ENCODE data around the gene TRIM52. TPM values are rescaled to one million over a fixed set of nuclear protein-coding genes. Genes with fewer than 3 reads are reported as not detected.

TRIM52 gene
- total RNA-seq, 1 experiment from 2014 or later: 18.7 TPM

DNA sequence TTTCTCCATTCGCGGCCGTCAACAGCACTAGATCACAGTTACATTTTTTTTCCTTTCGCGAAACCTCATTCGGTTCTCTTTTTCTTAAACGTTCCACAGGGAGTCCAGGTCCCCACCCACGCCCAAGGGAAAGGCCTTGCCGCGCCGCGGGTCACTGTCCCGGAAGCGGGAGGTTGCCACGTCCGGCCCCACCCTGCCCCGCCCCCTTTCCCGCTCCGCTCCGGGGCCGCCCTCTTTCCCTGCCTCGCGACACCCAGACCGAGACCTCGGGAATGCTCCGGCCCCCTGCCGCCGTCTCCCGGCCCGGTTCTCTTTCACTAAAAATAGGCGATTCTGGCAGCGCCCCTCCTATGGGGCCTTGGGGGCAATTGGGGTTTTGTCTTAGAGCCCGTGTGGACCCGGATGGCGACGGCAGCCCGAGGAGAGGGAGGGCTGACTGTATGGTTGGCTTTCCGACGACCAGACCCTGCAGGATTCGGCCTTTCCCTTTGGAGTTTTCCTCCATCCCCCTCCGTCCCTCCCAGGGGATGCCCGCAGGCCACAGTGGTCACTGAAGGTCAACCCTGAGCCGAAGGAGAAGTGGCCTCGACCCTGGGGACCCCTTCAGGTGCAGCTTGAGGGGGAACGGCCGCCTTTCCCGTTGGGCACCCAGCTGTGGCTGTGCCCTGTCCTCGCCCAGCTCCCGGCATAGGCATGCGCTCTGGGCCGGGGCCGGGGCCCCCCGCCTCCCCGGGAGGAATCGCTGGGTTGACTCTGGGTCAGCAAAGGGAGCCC, 14.5 kb downstream of the TRIM52 start:
- H3K79me2 ChIP-seq (ENCODE audit: low read length): peaks cover 84% of the 10 kb centered on the region
- DNase-seq: peak; percentile 93
- H3K4me3 ChIP-seq (ENCODE audit: low read length): peak overlapping the region; percentile 88
- peak overlapping the region; percentile 94 for H3K27ac ChIP-seq (ENCODE audit: low read length)
- peaks cover 18% of the 10 kb centered on the region for H4K20me1 ChIP-seq (ENCODE audit: insufficient read depth, low read depth, low read length)
- peak overlapping the region; percentile 93 for H3K9ac ChIP-seq (ENCODE audit: low read length)
- peaks cover 20% of the 10 kb centered on the region for H3K36me3 ChIP-seq (ENCODE audit: insufficient read depth, low read length)
- H2AFZ ChIP-seq (ENCODE audit: low read length): peak overlapping the region; percentile 78; the same call in 1 of the 2 replicates
- H3K4me2 ChIP-seq (ENCODE audit: low read depth, low read length, poor library complexity, severe bottlenecking): peak overlapping the region; percentile 85
- peaks cover 67% of the 10 kb centered on the region for H3K4me1 ChIP-seq (ENCODE audit: low read length)
- no peaks in the 10 kb centered on the region for H3K9me2 ChIP-seq (replicated peaks; ENCODE audit: insufficient read depth, low read length)
- H3K9me3 ChIP-seq (ENCODE audit: low read length): no peaks in the 10 kb centered on the region
- no peaks in the 10 kb centered on the region for H3K27me3 ChIP-seq (ENCODE audit: low read length)

DNA sequence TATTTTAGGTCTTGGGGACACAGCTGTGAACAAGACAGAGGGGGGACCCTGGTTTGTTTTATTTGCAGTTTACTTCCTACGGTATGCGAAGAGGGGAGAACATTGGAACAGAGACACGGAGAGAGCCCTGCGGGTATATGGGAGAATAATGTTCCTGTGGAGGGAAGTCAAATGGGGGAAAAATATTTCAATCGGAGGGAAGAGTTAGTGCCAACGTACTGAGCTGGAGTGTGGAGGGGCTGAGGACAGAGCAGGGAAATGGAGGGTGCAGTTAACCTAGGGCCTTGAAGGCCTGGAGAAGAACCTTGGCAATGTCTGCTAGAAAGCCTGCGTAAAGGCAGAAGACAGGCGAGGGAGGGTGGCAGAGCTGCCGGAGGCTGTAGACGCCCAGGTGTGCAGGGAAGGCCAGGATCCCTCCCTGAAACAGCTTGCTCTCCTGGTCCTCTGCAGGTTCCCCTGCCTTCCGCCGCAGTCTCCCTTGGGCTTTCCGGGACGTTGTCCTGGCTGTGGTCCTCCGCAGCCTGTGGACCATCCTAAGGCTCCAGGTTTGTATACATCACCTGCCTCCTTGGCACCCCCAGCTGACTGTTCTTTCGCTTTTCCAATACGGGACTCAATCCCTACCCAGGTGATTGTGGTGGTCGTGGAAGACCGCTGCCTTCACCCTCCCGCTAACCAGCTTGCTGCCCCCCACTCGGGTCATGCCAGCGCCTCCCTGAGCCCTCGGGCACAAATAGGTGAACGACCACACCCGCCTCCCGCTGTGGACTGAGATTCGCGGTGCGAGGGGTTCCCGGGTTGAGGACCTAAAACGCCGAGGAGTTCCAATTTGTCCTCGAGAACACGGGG, 15.3 kb downstream of the TRIM52 start:
- peak overlapping the region; percentile 88 for H3K4me3 ChIP-seq (ENCODE audit: low read length)
- H3K36me3 ChIP-seq (ENCODE audit: insufficient read depth, low read length): peaks cover 25% of the 10 kb centered on the region
- DNase-seq: peak; percentile 54
- peaks cover 66% of the 10 kb centered on the region for H3K4me1 ChIP-seq (ENCODE audit: low read length)
- H3K27ac ChIP-seq (ENCODE audit: low read length): peak overlapping the region; percentile 94
- H2AFZ ChIP-seq (ENCODE audit: low read length): peak overlapping the region; percentile 36; the same call in 1 of the 2 replicates
- no peaks in the 10 kb centered on the region for H3K27me3 ChIP-seq (ENCODE audit: low read length)
- no peaks in the 10 kb centered on the region for H3K9me3 ChIP-seq (ENCODE audit: low read length)
- H3K79me2 ChIP-seq (ENCODE audit: low read length): peaks cover 82% of the 10 kb centered on the region
- H3K4me2 ChIP-seq (ENCODE audit: low read depth, low read length, poor library complexity, severe bottlenecking): peak overlapping the region; percentile 85
- peak overlapping the region; percentile 93 for H3K9ac ChIP-seq (ENCODE audit: low read length)
- H3K9me2 ChIP-seq (replicated peaks; ENCODE audit: insufficient read depth, low read length): no peaks in the 10 kb centered on the region
- H4K20me1 ChIP-seq (ENCODE audit: insufficient read depth, low read depth, low read length): peaks cover 26% of the 10 kb centered on the region

DNA sequence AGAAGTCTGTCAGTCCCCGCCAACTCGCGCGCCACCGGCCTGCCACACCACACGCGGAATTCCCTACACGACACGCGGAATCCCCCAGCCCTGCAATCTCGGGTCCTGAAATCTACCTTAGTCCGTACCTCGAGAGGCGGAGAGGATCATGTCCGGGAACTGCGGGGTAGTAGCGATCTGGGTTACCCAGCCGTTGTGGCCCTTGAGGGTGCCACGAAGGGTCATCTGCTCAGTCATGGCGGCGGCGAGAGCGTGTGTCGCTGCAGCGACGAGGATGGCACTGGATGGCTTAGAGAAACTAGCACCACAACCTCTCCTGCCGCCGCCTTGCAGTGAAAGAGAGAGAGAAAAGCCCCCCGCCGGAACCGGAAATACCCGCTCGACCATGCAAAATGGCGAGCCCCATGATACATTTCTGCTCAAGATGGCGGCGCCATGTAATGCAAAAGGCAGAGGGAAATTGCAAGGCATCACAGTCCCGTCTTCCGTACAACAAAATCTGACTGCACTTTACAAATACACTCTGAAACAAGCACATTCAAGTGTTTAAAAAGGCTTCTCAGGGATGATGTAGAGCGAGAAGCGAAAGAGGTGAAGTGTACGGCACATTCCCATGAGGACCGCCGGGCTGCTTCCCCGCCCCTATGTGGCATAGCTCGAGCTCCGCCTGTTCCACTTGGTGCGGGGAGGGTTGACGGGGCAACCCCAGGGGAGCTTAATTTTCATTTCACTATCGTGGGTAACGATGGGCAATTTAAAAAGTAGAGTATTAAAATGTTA, 17.2 kb downstream of the TRIM52 start, which contains the start of gene RACK1:
TSS of gene RACK1 (minus strand) at position 343 of the 780 bp plus-strand sequence. CDS start at position 237, 106 bp downstream.
- H3K27me3 ChIP-seq (ENCODE audit: low read length): no peaks in the 10 kb centered on the region
- H2AFZ ChIP-seq (ENCODE audit: low read length): no peak within 1 kb of the TSS
- H3K27ac ChIP-seq (ENCODE audit: low read length): peak within 1 kb of the TSS; percentile 94
- H3K36me3 ChIP-seq (ENCODE audit: insufficient read depth, low read length): peaks cover 35% of the 10 kb centered on the region
- H3K4me3 ChIP-seq (ENCODE audit: low read length): peak within 1 kb of the TSS; percentile 88
- DNase-seq: peak; percentile 96
- H3K9ac ChIP-seq (ENCODE audit: low read length): peak within 1 kb of the TSS; percentile 93
- H3K79me2 ChIP-seq (ENCODE audit: low read length): peaks cover 63% of the 10 kb centered on the region
- peak within 1 kb of the TSS; percentile 85 for H3K4me2 ChIP-seq (ENCODE audit: low read depth, low read length, poor library complexity, severe bottlenecking)
- peaks cover 34% of the 10 kb centered on the region for H4K20me1 ChIP-seq (ENCODE audit: insufficient read depth, low read depth, low read length)
- no peaks in the 10 kb centered on the region for H3K9me3 ChIP-seq (ENCODE audit: low read length)
- no peaks in the 10 kb centered on the region for H3K9me2 ChIP-seq (replicated peaks; ENCODE audit: insufficient read depth, low read length)
- H3K4me1 ChIP-seq (ENCODE audit: low read length): peaks cover 55% of the 10 kb centered on the region

DNA sequence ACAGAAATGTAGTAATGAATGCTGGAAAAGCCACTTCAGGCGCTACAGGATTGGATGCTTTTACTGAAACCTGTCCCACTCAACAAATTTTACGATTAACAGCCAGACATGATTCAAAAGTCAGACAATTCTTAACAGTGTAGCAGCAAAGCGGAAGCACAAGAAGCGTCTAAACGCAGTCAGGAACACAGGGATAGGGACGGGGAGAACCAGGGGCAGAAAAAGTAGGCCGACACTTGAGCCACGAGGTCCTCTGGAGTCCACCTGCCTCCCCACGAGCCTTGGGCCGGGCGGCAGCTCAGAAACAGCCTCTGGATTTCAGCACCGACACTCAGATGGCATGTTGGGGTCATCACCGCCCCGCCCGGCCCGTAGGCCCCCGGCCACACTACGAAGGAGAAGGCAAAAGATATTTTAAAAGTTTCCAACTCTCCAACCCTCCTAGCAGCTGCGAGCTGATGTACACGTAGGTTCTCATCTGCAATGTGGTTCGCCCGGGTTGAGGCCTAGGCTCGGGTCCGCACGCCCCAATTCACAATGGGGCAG, 17.9 kb downstream of the TRIM52 start:
- peaks cover 41% of the 10 kb centered on the region for H3K36me3 ChIP-seq (ENCODE audit: insufficient read depth, low read length)
- peaks cover 39% of the 10 kb centered on the region for H4K20me1 ChIP-seq (ENCODE audit: insufficient read depth, low read depth, low read length)
- peak overlapping the region; percentile 88 for H3K4me3 ChIP-seq (ENCODE audit: low read length)
- H3K4me1 ChIP-seq (ENCODE audit: low read length): peaks cover 48% of the 10 kb centered on the region
- peak overlapping the region; percentile 93 for H3K9ac ChIP-seq (ENCODE audit: low read length)
- H3K27ac ChIP-seq (ENCODE audit: low read length): peak overlapping the region; percentile 94
- peak; percentile 59 for DNase-seq
- H3K4me2 ChIP-seq (ENCODE audit: low read depth, low read length, poor library complexity, severe bottlenecking): peak overlapping the region; percentile 85
- H3K79me2 ChIP-seq (ENCODE audit: low read length): peaks cover 57% of the 10 kb centered on the region
- H3K9me2 ChIP-seq (replicated peaks; ENCODE audit: insufficient read depth, low read length): no peaks in the 10 kb centered on the region
- no peaks in the 10 kb centered on the region for H3K27me3 ChIP-seq (ENCODE audit: low read length)
- H3K9me3 ChIP-seq (ENCODE audit: low read length): no peaks in the 10 kb centered on the region
- H2AFZ ChIP-seq (ENCODE audit: low read length): no peak overlapping the region

DNA sequence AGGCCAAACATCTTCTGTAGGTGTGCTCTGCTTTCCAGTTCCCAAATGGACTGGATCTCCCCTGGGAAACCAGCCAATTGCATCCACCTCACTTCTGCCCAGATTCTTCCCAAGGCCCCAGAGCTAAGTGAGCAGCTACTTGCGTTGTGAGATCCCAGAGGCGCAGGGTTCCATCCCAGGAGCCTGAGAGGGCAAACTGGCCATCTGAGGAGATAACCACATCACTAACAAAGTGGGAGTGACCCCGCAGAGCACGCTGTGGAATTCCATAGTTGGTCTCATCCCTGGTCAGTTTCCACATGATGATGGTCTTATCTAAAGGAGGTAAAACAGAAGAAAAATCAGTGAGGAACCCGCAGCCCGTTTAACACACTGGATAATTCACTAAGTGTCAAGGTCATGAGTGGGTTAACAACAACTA, 18.9 kb downstream of the TRIM52 start:
- H3K27me3 ChIP-seq (ENCODE audit: low read length): no peaks in the 10 kb centered on the region
- peak overlapping the region; percentile 93 for H3K9ac ChIP-seq (ENCODE audit: low read length)
- H3K9me3 ChIP-seq (ENCODE audit: low read length): no peaks in the 10 kb centered on the region
- DNase-seq: no peak
- no peak overlapping the region for H2AFZ ChIP-seq (ENCODE audit: low read length)
- H3K4me3 ChIP-seq (ENCODE audit: low read length): peak overlapping the region; percentile 88
- H3K9me2 ChIP-seq (replicated peaks; ENCODE audit: insufficient read depth, low read length): no peaks in the 10 kb centered on the region
- peaks cover 39% of the 10 kb centered on the region for H3K4me1 ChIP-seq (ENCODE audit: low read length)
- H3K79me2 ChIP-seq (ENCODE audit: low read length): peaks cover 47% of the 10 kb centered on the region
- H3K36me3 ChIP-seq (ENCODE audit: insufficient read depth, low read length): peaks cover 50% of the 10 kb centered on the region
- H3K4me2 ChIP-seq (ENCODE audit: low read depth, low read length, poor library complexity, severe bottlenecking): peak overlapping the region; percentile 85
- H3K27ac ChIP-seq (ENCODE audit: low read length): peak overlapping the region; percentile 94
- H4K20me1 ChIP-seq (ENCODE audit: insufficient read depth, low read depth, low read length): peaks cover 47% of the 10 kb centered on the region

DNA sequence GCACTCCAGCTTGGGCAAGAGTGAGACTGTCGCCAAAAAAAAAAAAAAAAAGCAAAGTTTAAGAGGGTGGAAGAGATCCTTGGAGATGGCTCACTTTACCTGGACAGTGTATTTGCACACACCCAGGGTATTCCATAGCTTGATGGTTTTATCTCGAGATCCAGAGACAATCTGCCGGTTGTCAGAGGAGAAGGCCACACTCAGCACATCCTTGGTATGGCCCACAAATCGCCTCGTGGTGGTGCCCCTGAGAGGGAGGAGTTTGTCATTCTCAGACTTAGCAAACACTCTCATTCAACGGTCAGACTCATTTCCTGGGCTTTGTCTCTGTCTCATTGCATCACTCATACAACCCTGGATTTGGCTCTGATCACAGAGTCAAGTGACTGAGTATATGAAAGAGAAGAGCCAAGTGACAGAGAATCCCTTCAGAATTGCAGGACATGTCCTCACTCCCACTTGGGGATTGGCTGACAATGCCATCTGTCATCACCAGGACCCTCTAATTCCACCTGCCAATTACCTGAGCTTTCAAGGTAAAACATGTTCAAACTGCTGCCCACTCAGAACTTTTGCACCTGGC, 19.5 kb downstream of the TRIM52 start:
- peak overlapping the region; percentile 94 for H3K27ac ChIP-seq (ENCODE audit: low read length)
- peaks cover 55% of the 10 kb centered on the region for H3K36me3 ChIP-seq (ENCODE audit: insufficient read depth, low read length)
- peak overlapping the region; percentile 93 for H3K9ac ChIP-seq (ENCODE audit: low read length)
- peaks cover 35% of the 10 kb centered on the region for H3K4me1 ChIP-seq (ENCODE audit: low read length)
- peak overlapping the region; percentile 88; the same call in 1 of the 2 replicates for H3K4me3 ChIP-seq (ENCODE audit: low read length)
- no peaks in the 10 kb centered on the region for H3K27me3 ChIP-seq (ENCODE audit: low read length)
- H3K79me2 ChIP-seq (ENCODE audit: low read length): peaks cover 42% of the 10 kb centered on the region
- H4K20me1 ChIP-seq (ENCODE audit: insufficient read depth, low read depth, low read length): peaks cover 47% of the 10 kb centered on the region
- H3K9me2 ChIP-seq (replicated peaks; ENCODE audit: insufficient read depth, low read length): no peaks in the 10 kb centered on the region
- no peaks in the 10 kb centered on the region for H3K9me3 ChIP-seq (ENCODE audit: low read length)
- peak; percentile 48 for DNase-seq
- no peak overlapping the region for H2AFZ ChIP-seq (ENCODE audit: low read length)
- peak overlapping the region; percentile 85 for H3K4me2 ChIP-seq (ENCODE audit: low read depth, low read length, poor library complexity, severe bottlenecking)

DNA sequence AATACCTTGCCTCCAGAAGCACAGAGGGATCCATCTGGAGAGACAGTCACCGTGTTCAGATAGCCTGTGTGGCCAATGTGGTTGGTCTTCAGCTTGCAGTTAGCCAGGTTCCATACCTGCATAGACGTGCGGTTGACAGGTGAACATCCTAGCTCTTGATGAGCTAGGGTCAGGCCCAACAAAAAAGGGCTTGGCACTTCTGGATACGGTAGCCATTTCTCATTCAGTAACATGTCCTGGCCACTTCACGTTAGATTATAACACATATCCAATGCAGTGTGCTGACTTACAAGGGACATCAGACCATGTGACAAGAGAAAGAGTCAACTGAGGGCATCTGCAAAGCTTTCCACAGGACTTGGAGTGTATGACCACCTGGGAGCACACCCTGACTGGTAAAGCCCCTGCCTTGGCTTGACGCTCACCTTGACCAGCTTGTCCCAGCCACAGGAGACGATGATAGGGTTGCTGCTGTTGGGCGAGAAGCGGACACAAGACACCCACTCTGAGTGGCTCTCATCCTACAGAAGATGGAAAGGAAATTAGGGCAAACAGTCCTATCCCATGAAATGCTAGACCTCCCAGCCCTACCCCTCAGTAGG, 21.8 kb downstream of the TRIM52 start:
- Histone ChIP-seq H3K27me3 (ENCODE audit: low read length) (no peaks in the 10 kb centered on the region), H3K36me3 (ENCODE audit: insufficient read depth, low read length) (peaks cover 60% of the 10 kb centered on the region), H2AFZ (ENCODE audit: low read length) (no peak overlapping the region), H3K9ac (ENCODE audit: low read length) (no peak overlapping the region), H3K4me2 (ENCODE audit: low read depth, low read length, poor library complexity, severe bottlenecking) (no peak overlapping the region), H4K20me1 (ENCODE audit: insufficient read depth, low read depth, low read length) (peaks cover 47% of the 10 kb centered on the region), H3K4me1 (ENCODE audit: low read length) (peaks cover 17% of the 10 kb centered on the region), H3K79me2 (ENCODE audit: low read length) (peaks cover 28% of the 10 kb centered on the region), H3K9me3 (ENCODE audit: low read length) (no peaks in the 10 kb centered on the region), H3K9me2 (replicated peaks; ENCODE audit: insufficient read depth, low read length) (no peaks in the 10 kb centered on the region), H3K27ac (ENCODE audit: low read length) (no peak overlapping the region), H3K4me3 (ENCODE audit: low read length) (no peak overlapping the region)
- peak; percentile 39 for DNase-seq
